Measurements from ENCODE around the gene INTS6L.
A peak's percentile ranks its signal among the peaks of the same experiment; 100 is the strongest.

- TF ChIP-seq CTCF (IDR thresholded peaks at IDR 0.05) (no peak), POLR2AphosphoS5 (IDR thresholded peaks at IDR 0.05) (peak; percentile 97), POLR2A (IDR thresholded peaks at IDR 0.05) (peak; percentile 94)
These were observed at the start of gene INTS6L for GRCh38 chrX:135520553-135521404.
